Tibial artery (tissue), 4 donors: ENCODE measurements around the gene FLNB.
"Not testable (repeated sequence)": the region's sequence is repeated elsewhere in the genome, so short reads cannot be mapped to it uniquely, and the experiment has no call there.

ENCODE experiments used
- DNase-seq, 2 donors: peaks; one replicate each; pipeline ENCODE4 v3.0.0-alpha.2; 2019
- H3K27ac ChIP-seq, 2 donors: fragments of 200-600 bp; sonication (generic) in 1 of 2; 1 replicate in 1 of 2; 2 replicates in 1 of 2; pipeline ENCODE4 v1.5.1; 2018 to 2019; ENCODE audit warnings: mild to moderate bottlenecking in 1 of 2
- H3K27me3 ChIP-seq, 2 donors: fragments of 200-600 bp; sonication (generic) in 1 of 2; one replicate each; pipeline versions ENCODE4 v1.5.1 to v1.6.0; 2016 to 2019
- H3K36me3 ChIP-seq, 3 donors: fragments of 200-600 bp; sonication (generic) in 2 of 3; one replicate each; pipeline ENCODE4 v1.5.1; 2016 to 2019; ENCODE audit warnings: mild to moderate bottlenecking in 2 of 3
- H3K4me1 ChIP-seq, 4 donors: fragments of 200-600 bp; sonication (generic) in 2 of 4; 1 replicate in 3 of 4; 2 replicates in 1 of 4; pipeline ENCODE4 v1.5.1; 2016 to 2019
- H3K4me3 ChIP-seq, 2 donors: fragments of 200-600 bp; sonication (generic) in 1 of 2; 1 replicate in 1 of 2; 2 replicates in 1 of 2; pipeline ENCODE4 v1.5.1; 2018 to 2019; ENCODE audit warnings: mild to moderate bottlenecking in 2 of 2
- H3K9me3 ChIP-seq, 3 donors: fragments of 200-600 bp; sonication (generic) in 1 of 3; one replicate each; pipeline ENCODE4 v1.5.1; 2016 to 2019
- CTCF ChIP-seq, 2 experiments: fragments of 200-600 bp in 1 of 2; fragments of 450-650 bp in 1 of 2; IDR thresholded peaks; one replicate each; pipeline ENCODE4 v1.5.1; 2017 to 2019; ENCODE audit warnings: antibody characterized with exemption in 2 of 2, mild to moderate bottlenecking in 1 of 2, moderate library complexity in 1 of 2
- intact Hi-C: fragments of 100-400 bp; cut with DNase I; formaldehyde crosslinking; loops from one replicate; pipeline ENCODE4 v1.15.0; 2023; ENCODE audit warnings: low total_unique reads

The FLNB gene

GRCh38 chr3:58197588-58197987, 189.4 kb downstream of the FLNB start:
- no peaks in the 10 kb centered on the region for H3K36me3 ChIP-seq
- H3K4me1 ChIP-seq = peaks cover 0 to 18% (median 12%) of the 10 kb centered on the region in 4 donors
- intact Hi-C loops = no loop called here
- H3K9me3 ChIP-seq = no peaks in the 10 kb centered on the region
- no peak for DNase-seq
- no peak for TF ChIP-seq CTCF (IDR thresholded peaks at IDR 0.05)
- no peaks in the 10 kb centered on the region for H3K27me3 ChIP-seq
- no peak overlapping the region for H3K27ac ChIP-seq
- H3K4me3 ChIP-seq = no peak overlapping the region

GRCh38 chr3:58198362-58198761, 190.1 kb downstream of the FLNB start:
- Histone ChIP-seq H3K27me3 (no peaks in the 10 kb centered on the region), H3K4me3 (no peak overlapping the region), H3K27ac (no peak overlapping the region), H3K9me3 (no peaks in the 10 kb centered on the region), H3K4me1 (peaks cover 0 to 18% (median 12%) of the 10 kb centered on the region in 4 donors), H3K36me3 (no peaks in the 10 kb centered on the region)
- no peak for TF ChIP-seq CTCF (IDR thresholded peaks at IDR 0.05)
- intact Hi-C loops = no loop called here
- DNase-seq = no peak

GRCh38 chr3:58198804-58199203, 190.6 kb downstream of the FLNB start:
- no peak overlapping the region for H3K4me3 ChIP-seq
- intact Hi-C loops = no loop called here
- no peaks in the 10 kb centered on the region for H3K36me3 ChIP-seq
- TF ChIP-seq CTCF (IDR thresholded peaks at IDR 0.05) = no peak
- no peaks in the 10 kb centered on the region for H3K27me3 ChIP-seq
- H3K9me3 ChIP-seq = no peaks in the 10 kb centered on the region
- DNase-seq = no peak
- peaks cover 0 to 18% (median 12%) of the 10 kb centered on the region in 4 donors for H3K4me1 ChIP-seq
- H3K27ac ChIP-seq = no peak overlapping the region

GRCh38 chr3:58200121-58200709, 192.0 kb downstream of the FLNB start:
- Histone ChIP-seq H3K27ac (no peak overlapping the region), H3K36me3 (no peaks in the 10 kb centered on the region), H3K4me3 (no peak overlapping the region), H3K27me3 (no peaks in the 10 kb centered on the region), H3K4me1 (peaks cover 0 to 18% (median 12%) of the 10 kb centered on the region in 4 donors), H3K9me3 (no peaks in the 10 kb centered on the region)
- no peak for TF ChIP-seq CTCF (IDR thresholded peaks at IDR 0.05)
- intact Hi-C loops = no loop called here
- no peak for DNase-seq

- Histone ChIP-seq H3K36me3 (no peaks in the 10 kb centered on the region), H3K4me1 (peaks cover 0 to 18% (median 12%) of the 10 kb centered on the region in 4 donors), H3K4me3 (no peak overlapping the region), H3K9me3 (no peaks in the 10 kb centered on the region), H3K27ac (no peak overlapping the region), H3K27me3 (no peaks in the 10 kb centered on the region)
- no peak for DNase-seq
- intact Hi-C loops = no loop called here
- no peak for TF ChIP-seq CTCF (IDR thresholded peaks at IDR 0.05)
Measured at GRCh38 chr3:58200846-58201355, 192.7 kb downstream of the FLNB start.

DNA sequence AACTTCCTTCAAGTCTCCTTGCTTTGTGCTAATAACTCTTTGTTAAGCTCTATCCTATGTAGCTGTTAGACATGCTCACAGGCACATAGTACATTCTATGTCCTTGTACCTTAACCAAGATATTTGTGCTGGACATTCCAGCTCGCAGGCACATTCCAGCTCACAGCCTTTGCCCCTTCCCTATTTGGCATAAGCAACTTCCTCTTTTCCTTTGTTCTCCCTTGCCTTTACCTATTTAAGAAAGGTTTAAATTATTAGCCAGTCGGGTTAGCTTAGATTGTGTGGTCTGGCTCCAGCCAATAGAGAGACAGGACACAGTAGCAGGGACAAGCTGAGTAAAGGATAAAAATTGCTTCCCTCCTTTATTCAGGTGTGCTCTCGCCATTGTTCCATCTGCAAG, 193.2 kb downstream of the FLNB start:
- H3K9me3 ChIP-seq, H3K27me3 ChIP-seq, H3K4me3 ChIP-seq, H3K36me3 ChIP-seq, intact Hi-C loops, DNase-seq, H3K27ac ChIP-seq: not testable (repeated sequence)
- peaks cover 0 to 18% (median 12%) of the 10 kb centered on the region in 4 donors for H3K4me1 ChIP-seq
